ENCODE results near the gene FAM81A. TPM values are rescaled to one million over a fixed set of nuclear protein-coding genes. Genes with fewer than 3 reads are reported as not detected.

Gene FAM81A
- total RNA-seq, 1 experiment from 2014 or later, result 2.0 TPM

- TF ChIP-seq CTCF (IDR thresholded peaks at IDR 0.05) (no peak), PRRX2 (CRISPR knock-in tag; IDR thresholded peaks at IDR 0.05) (no peak)
These were observed 129.3 kb downstream of the FAM81A start (continued) for GRCh38 chr15:59567324-59567723.

- Mint-ChIP-seq H3K4me3 (no peak overlapping the region), H3K4me1 (peaks cover 7% of the 10 kb centered on the region), H3K27ac (no peak overlapping the region), H3K36me3 (no peaks in the 10 kb centered on the region), H3K27me3 (ENCODE audit: low read depth) (no peaks in the 10 kb centered on the region), H3K9me3 (no peaks in the 10 kb centered on the region)
- DNase-seq (ENCODE audit: low spot score), result no peak
- POLR2A ChIA-PET, result no interaction called here
- CTCF ChIA-PET, result interaction anchor here (1.1 to 1.7 kb wide), 3 partner anchors 37 to 63 kb away, joined by 3 to 5 read pairs (median 3); no protein-coding TSS in a partner anchor
- TF ChIP-seq, protein P1, sequence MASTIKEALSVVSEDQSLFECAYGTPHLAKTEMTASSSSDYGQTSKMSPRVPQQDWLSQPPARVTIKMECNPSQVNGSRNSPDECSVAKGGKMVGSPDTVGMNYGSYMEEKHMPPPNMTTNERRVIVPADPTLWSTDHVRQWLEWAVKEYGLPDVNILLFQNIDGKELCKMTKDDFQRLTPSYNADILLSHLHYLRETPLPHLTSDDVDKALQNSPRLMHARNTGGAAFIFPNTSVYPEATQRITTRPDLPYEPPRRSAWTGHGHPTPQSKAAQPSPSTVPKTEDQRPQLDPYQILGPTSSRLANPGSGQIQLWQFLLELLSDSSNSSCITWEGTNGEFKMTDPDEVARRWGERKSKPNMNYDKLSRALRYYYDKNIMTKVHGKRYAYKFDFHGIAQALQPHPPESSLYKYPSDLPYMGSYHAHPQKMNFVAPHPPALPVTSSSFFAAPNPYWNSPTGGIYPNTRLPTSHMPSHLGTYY (CRISPR knock-in tag; IDR thresholded peaks at IDR 0.05), result no peak
- TF ChIP-seq, protein P2, sequence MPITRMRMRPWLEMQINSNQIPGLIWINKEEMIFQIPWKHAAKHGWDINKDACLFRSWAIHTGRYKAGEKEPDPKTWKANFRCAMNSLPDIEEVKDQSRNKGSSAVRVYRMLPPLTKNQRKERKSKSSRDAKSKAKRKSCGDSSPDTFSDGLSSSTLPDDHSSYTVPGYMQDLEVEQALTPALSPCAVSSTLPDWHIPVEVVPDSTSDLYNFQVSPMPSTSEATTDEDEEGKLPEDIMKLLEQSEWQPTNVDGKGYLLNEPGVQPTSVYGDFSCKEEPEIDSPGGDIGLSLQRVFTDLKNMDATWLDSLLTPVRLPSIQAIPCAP (CRISPR knock-in tag; IDR thresholded peaks at IDR 0.05), result no peak
- TF ChIP-seq ZNF232 (CRISPR knock-in tag; IDR thresholded peaks at IDR 0.05), result no peak
- TF ChIP-seq JAZF1 (CRISPR knock-in tag; IDR thresholded peaks at IDR 0.05), result no peak
- no peak for TF ChIP-seq EMX1 (CRISPR knock-in tag; IDR thresholded peaks at IDR 0.05)
- no peak for TF ChIP-seq JUN (CRISPR knock-in tag; IDR thresholded peaks at IDR 0.05)
- TF ChIP-seq ETV6 (CRISPR knock-in tag; IDR thresholded peaks at IDR 0.05), result no peak
- no peak for TF ChIP-seq FOXJ3 (CRISPR knock-in tag; IDR thresholded peaks at IDR 0.05; ENCODE audit: borderline replicate concordance)
- TF ChIP-seq ZNF219 (CRISPR knock-in tag; IDR thresholded peaks at IDR 0.05; ENCODE audit: borderline replicate concordance), result no peak
- TF ChIP-seq, protein P3, sequence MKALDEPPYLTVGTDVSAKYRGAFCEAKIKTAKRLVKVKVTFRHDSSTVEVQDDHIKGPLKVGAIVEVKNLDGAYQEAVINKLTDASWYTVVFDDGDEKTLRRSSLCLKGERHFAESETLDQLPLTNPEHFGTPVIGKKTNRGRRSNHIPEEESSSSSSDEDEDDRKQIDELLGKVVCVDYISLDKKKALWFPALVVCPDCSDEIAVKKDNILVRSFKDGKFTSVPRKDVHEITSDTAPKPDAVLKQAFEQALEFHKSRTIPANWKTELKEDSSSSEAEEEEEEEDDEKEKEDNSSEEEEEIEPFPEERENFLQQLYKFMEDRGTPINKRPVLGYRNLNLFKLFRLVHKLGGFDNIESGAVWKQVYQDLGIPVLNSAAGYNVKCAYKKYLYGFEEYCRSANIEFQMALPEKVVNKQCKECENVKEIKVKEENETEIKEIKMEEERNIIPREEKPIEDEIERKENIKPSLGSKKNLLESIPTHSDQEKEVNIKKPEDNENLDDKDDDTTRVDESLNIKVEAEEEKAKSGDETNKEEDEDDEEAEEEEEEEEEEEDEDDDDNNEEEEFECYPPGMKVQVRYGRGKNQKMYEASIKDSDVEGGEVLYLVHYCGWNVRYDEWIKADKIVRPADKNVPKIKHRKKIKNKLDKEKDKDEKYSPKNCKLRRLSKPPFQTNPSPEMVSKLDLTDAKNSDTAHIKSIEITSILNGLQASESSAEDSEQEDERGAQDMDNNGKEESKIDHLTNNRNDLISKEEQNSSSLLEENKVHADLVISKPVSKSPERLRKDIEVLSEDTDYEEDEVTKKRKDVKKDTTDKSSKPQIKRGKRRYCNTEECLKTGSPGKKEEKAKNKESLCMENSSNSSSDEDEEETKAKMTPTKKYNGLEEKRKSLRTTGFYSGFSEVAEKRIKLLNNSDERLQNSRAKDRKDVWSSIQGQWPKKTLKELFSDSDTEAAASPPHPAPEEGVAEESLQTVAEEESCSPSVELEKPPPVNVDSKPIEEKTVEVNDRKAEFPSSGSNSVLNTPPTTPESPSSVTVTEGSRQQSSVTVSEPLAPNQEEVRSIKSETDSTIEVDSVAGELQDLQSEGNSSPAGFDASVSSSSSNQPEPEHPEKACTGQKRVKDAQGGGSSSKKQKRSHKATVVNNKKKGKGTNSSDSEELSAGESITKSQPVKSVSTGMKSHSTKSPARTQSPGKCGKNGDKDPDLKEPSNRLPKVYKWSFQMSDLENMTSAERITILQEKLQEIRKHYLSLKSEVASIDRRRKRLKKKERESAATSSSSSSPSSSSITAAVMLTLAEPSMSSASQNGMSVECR (CRISPR knock-in tag; IDR thresholded peaks at IDR 0.05; ENCODE audit: borderline replicate concordance), result no peak
- no peak for TF ChIP-seq CDX4 (CRISPR knock-in tag; IDR thresholded peaks at IDR 0.05; ENCODE audit: borderline replicate concordance)
- no peak for TF ChIP-seq ATF1 (CRISPR knock-in tag; IDR thresholded peaks at IDR 0.05)
- TF ChIP-seq SP1 (CRISPR knock-in tag; conservative IDR thresholded peaks at IDR 0.05), result no peak
- TF ChIP-seq ZNF423 (CRISPR knock-in tag; IDR thresholded peaks at IDR 0.05), result no peak
- TF ChIP-seq, protein P4, sequence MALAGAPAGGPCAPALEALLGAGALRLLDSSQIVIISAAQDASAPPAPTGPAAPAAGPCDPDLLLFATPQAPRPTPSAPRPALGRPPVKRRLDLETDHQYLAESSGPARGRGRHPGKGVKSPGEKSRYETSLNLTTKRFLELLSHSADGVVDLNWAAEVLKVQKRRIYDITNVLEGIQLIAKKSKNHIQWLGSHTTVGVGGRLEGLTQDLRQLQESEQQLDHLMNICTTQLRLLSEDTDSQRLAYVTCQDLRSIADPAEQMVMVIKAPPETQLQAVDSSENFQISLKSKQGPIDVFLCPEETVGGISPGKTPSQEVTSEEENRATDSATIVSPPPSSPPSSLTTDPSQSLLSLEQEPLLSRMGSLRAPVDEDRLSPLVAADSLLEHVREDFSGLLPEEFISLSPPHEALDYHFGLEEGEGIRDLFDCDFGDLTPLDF (CRISPR knock-in tag; IDR thresholded peaks at IDR 0.05), result no peak
- no peak for TF ChIP-seq ATF3 (CRISPR knock-in tag; conservative IDR thresholded peaks at IDR 0.05)
- no peak; the same call in 1 of the 2 replicates for ATAC-seq
These were observed 131.5 kb downstream of the FAM81A start for GRCh38 chr15:59569477-59569876.

Measured in WTC11 (cell line).